ENCODE results near the gene FANCG. TPM values are rescaled to one million over a fixed set of nuclear protein-coding genes. Genes with fewer than 3 reads are reported as not detected.

FANCG gene
- total and polyA plus RNA-seq, 7 donors, result 1.6 to 6.0 (median 4.2) TPM

DNA sequence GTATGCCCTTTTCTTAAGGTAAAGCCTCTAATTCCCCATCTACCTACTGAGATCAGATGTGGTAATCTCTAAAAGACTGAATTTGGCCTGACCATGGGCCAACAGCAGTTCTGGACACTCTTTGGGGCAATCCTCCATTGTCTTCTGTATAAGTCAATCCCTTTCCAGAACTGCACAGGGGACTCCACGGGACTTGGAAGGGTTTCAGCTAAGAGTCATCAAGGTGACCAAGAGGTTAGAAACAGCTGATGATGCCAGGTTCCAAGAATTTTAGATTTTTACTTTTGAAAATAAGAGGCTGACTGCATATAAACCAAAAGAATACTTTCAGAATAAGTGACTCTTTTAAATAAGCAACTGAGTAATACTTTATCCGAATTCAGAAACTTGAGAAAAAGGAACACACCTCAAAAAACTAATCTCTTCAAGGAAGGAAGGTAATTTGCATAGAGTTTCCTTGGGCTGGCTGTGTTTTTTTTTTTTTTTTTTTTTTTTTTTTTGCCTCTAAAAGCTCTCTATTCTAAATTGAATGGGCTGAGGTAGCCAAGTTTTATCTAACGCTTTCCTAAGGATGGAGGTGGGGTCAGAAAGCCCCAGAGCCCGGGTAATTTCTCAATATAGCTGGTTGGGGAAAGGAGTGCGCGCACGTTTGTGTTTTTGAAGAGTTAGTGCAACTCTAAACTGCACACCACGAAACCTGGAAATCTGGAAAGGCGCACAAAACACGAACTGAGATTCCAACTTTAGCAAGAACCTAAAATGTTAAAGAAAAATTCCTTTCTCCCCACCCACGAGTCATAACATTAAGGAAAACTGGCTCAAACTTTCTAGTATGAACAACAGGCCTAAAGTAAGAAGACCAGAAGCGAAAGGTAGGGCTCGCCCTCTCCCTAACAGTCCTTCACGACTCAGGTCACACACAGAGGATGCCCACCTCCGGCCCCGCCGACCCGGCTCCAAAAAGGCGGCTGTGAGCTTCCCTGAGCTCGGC lies 8.6 kb downstream of the FANCG start:
- Histone ChIP-seq H3K4me1 (peaks cover 29% of the 10 kb centered on the region), H3K4me3 (peak overlapping the region; percentile 100), H3K9me3 (no peaks in the 10 kb centered on the region), H3K27me3 (ENCODE audit: insufficient read depth in 3 of 3, low read length in 2 of 3) (no peaks in the 10 kb centered on the region), H3K36me3 (ENCODE audit: insufficient read depth in 1 of 2, low read depth in 1 of 2) (peaks cover 18 to 39% of the 10 kb centered on the region in 2 donors), H3K27ac (peak overlapping the region; percentile 100)
- TF ChIP-seq CTCF (IDR thresholded peaks at IDR 0.05), result no peak
- no peak for DNase-seq
- ATAC-seq, result peak in 3 of 4 donors; percentile 41 to 61 (median 43)
- intact Hi-C loops (cut with DNase I), result loop anchor here in 1 of 2 donors (5.0 kb wide), 1 partner anchor 79 kb away; no protein-coding TSS in a partner anchor
- WGBS, 3 donors, result 0 to 1% (median 1%) methylated on average over 20 of the region's 20 CpGs

- H3K36me3 ChIP-seq (ENCODE audit: insufficient read depth in 1 of 2, low read depth in 1 of 2), result peaks cover 29 to 52% of the 10 kb centered on the region in 2 donors
- DNase-seq, result no peak
- 49 to 76% (median 54%) methylated on average over 4 of the region's 4 CpGs for WGBS, 3 donors
- no peaks in the 10 kb centered on the region for H3K27me3 ChIP-seq (ENCODE audit: insufficient read depth in 3 of 3, low read length in 2 of 3)
- H3K4me1 ChIP-seq, result peaks cover 29% of the 10 kb centered on the region
- H3K4me3 ChIP-seq, result peak overlapping the region; percentile 100
- peak overlapping the region; percentile 100 for H3K27ac ChIP-seq
- ATAC-seq, result no peak
- intact Hi-C loops (cut with DNase I), result no loop called here
- TF ChIP-seq CTCF (IDR thresholded peaks at IDR 0.05), result no peak
- no peaks in the 10 kb centered on the region for H3K9me3 ChIP-seq
Measured at GRCh38 chr9:35069020-35069419, 10.7 kb downstream of the FANCG start.

GRCh38 chr9:35067056-35067455 lies 12.7 kb downstream of the FANCG start:
- Histone ChIP-seq H3K27ac (no peak overlapping the region), H3K4me3 (no peak overlapping the region), H3K4me1 (peaks cover 29% of the 10 kb centered on the region), H3K27me3 (ENCODE audit: insufficient read depth in 3 of 3, low read length in 2 of 3) (no peaks in the 10 kb centered on the region), H3K9me3 (no peaks in the 10 kb centered on the region), H3K36me3 (ENCODE audit: insufficient read depth in 1 of 2, low read depth in 1 of 2) (peaks cover 45 to 72% of the 10 kb centered on the region in 2 donors)
- DNase-seq, result no peak
- TF ChIP-seq CTCF (IDR thresholded peaks at IDR 0.05), result no peak
- no peak for ATAC-seq
- WGBS, 3 donors, result 80 to 89% (median 83%) methylated on average over 1 of the region's 1 CpG
- intact Hi-C loops (cut with DNase I), result no loop called here

GRCh38 chr9:35060548-35061207 lies 19.1 kb downstream of the FANCG start:
- TF ChIP-seq CTCF (IDR thresholded peaks at IDR 0.05), result no peak
- DNase-seq, result no peak
- Histone ChIP-seq H3K27ac (no peak overlapping the region), H3K4me3 (no peak overlapping the region), H3K9me3 (no peaks in the 10 kb centered on the region), H3K4me1 (no peaks in the 10 kb centered on the region), H3K27me3 (ENCODE audit: insufficient read depth in 3 of 3, low read length in 2 of 3) (no peaks in the 10 kb centered on the region), H3K36me3 (ENCODE audit: insufficient read depth in 1 of 2, low read depth in 1 of 2) (peaks cover 67 to 100% of the 10 kb centered on the region in 2 donors)
- ATAC-seq, result peak; percentile 18 to 77 (median 45)
- WGBS, 3 donors, result 91 to 95% (median 92%) methylated on average over 11 of the region's 11 CpGs
- intact Hi-C loops (cut with DNase I), result no loop called here
